HepG2 (cell line): ENCODE data around the gene NKX2-2. TPM values are rescaled to one million over a fixed set of nuclear protein-coding genes. Genes with fewer than 3 reads are reported as not detected.

Experiments
- BCL6 ChIP-seq: IDR thresholded peaks from 2 replicates; pipeline ENCODE4 v1.6.1; 2016; ENCODE audit warnings: missing genetic modification reagents, missing compliant biosample characterization
- HOMEZ ChIP-seq: IDR thresholded peaks from 2 replicates; pipeline ENCODE4 v1.6.1; 2016; ENCODE audit warnings: low read depth
- KDM2A ChIP-seq: sonication (generic); formaldehyde crosslinking; IDR thresholded peaks from 2 replicates; pipeline ENCODE4 v1.4.0; 2020; ENCODE audit warnings: low read depth, missing genetic modification reagents, borderline replicate concordance
- NFE2 ChIP-seq: sonication (generic); formaldehyde crosslinking; IDR thresholded peaks from 2 replicates; pipeline ENCODE4 v1.4.0; 2020; ENCODE audit warnings: missing genetic modification reagents
- NFE2L2 ChIP-seq: fragments of 150-350 bp; IDR thresholded peaks from 2 replicates; pipeline ENCODE4 v1.6.1; 2014; ENCODE audit warnings: low read length
- TOPORS ChIP-seq: sonication (generic); formaldehyde crosslinking; IDR thresholded peaks from 2 replicates; pipeline ENCODE4 v1.8.0; 2023; ENCODE audit warnings: mild to moderate bottlenecking, missing genetic modification reagents
- U2AF1 ChIP-seq: fragments of 200-400 bp; formaldehyde crosslinking; optimal IDR thresholded peaks from 2 replicates; pipeline ENCODE3; 2017; ENCODE audit warnings: mild to moderate bottlenecking, low read depth, low read length
- ZHX1 ChIP-seq: sonication (generic); formaldehyde crosslinking; IDR thresholded peaks from 2 replicates; pipeline ENCODE4 v1.8.1; 2022; ENCODE audit warnings: low read depth, mild to moderate bottlenecking, missing genetic modification reagents
- ZHX2 ChIP-seq, 2 experiments: sonication (generic) in 1 of 2; formaldehyde crosslinking in 1 of 2; IDR thresholded peaks; 2 replicates each; pipeline versions ENCODE4 v1.6.1 to v1.9.0; 2014 to 2022; ENCODE audit warnings: antibody characterized with exemption in 1 of 2, borderline replicate concordance in 1 of 2, inconsistent platforms in 1 of 2, low read depth in 1 of 2, missing genetic modification reagents in 1 of 2
- ZKSCAN1 ChIP-seq: fragments of 150-350 bp; IDR thresholded peaks from 2 replicates; pipeline ENCODE4 v1.6.1; 2014; ENCODE audit warnings: low read length
- ZMYM4 ChIP-seq: sonication (generic); formaldehyde crosslinking; IDR thresholded peaks from 2 replicates; pipeline ENCODE4 v1.8.1; 2023; ENCODE audit warnings: mild to moderate bottlenecking, missing genetic modification reagents
- ZNF335 ChIP-seq: sonication (generic); formaldehyde crosslinking; IDR thresholded peaks from 2 replicates; pipeline ENCODE4 v1.4.0; 2020; ENCODE audit warnings: missing genetic modification reagents
- ZNF639 ChIP-seq: conservative IDR thresholded peaks from 2 replicates; pipeline ENCODE4 v1.6.1; 2018; ENCODE audit warnings: missing genetic modification reagents
- ZNF670 ChIP-seq: sonication (generic); formaldehyde crosslinking; IDR thresholded peaks from 2 replicates; pipeline ENCODE4 v1.8.0; 2022; ENCODE audit warnings: mild to moderate bottlenecking, missing genetic modification reagents, borderline replicate concordance
- ZNF777 ChIP-seq: sonication (generic); formaldehyde crosslinking; IDR thresholded peaks from 2 replicates; pipeline ENCODE4 v1.4.0; 2020; ENCODE audit warnings: missing genetic modification reagents
- ZNF784 ChIP-seq: sonication (generic); formaldehyde crosslinking; IDR thresholded peaks from 2 replicates; pipeline ENCODE4 v1.5.1; 2020; ENCODE audit warnings: missing genetic modification reagents, mild to moderate bottlenecking, borderline replicate concordance
- polyA plus RNA-seq, 8 experiments: library from polyadenylated mRNA; depleted of rRNA in 3 of 8; stranded (reverse) in 7 of 8; unstranded in 1 of 8; fragments of >200 nt; fragmentation: Illumina TruSeq in 4 of 8; extraction: Trizol in 4 of 8; gene quantifications; 2 replicates each; pipeline versions ENCODE4 v1.2.1 to v1.2.3, GENCODE V29; 2011 to 2016; ENCODE audit warnings: low read depth in 4 of 8, missing spikeins in 1 of 8, mixed read lengths in 1 of 8; ENCODE audit not compliant: insufficient read depth in 1 of 8
- total RNA-seq, 5 experiments: library from RNA; depleted of rRNA; stranded (reverse); fragments of >200 nt; fragmentation: Illumina TruSeq; extraction: Trizol; gene quantifications; 2 replicates each; pipeline ENCODE4 v1.2.3, GENCODE V29; 2016; ENCODE audit warnings: low read depth in 1 of 5

Gene NKX2-2
- total and polyA plus RNA-seq, 2 of the 13 experiments (the other 11 are each of a cell fraction or from before 2014, with no cell fraction given) = not detected

GRCh38 chr20:21505161-21505809 lies 8.6 kb downstream of the NKX2-2 start (continued):
- TF ChIP-seq ZHX2 (IDR thresholded peaks at IDR 0.05; ENCODE audit: low read depth) (no peak), ZHX2 (CRISPR knock-in tag; IDR thresholded peaks at IDR 0.05; ENCODE audit: borderline replicate concordance) (no peak), ZMYM4 (CRISPR knock-in tag) (no peak; the same call in 1 of the 2 replicates), NFE2L2 (no peak), ZNF777 (peak; percentile 68; the same call in 1 of the 2 replicates), ZKSCAN1 (peak; percentile 45; the same call in 1 of the 2 replicates), BCL6 (CRISPR knock-in tag) (0 out of 2 replicates have a peak, but pooled peaks have one; percentile 17), ZNF335 (0 out of 2 replicates have a peak, but pooled peaks have one; percentile 50), TOPORS (CRISPR knock-in tag) (no peak), ZNF784 (CRISPR knock-in tag) (no peak), HOMEZ (CRISPR knock-in tag) (no peak), NFE2 (CRISPR knock-in tag) (no peak), ZNF670 (CRISPR knock-in tag) (peak; percentile 3; the same call in 1 of the 2 replicates), U2AF1 (no peak), KDM2A (CRISPR knock-in tag) (peak; percentile 87), ZHX1 (peak; percentile 12; the same call in 1 of the 2 replicates), ZNF639 (CRISPR knock-in tag) (no peak)
